Transverse colon (tissue), 4 donors: ENCODE data around the gene BACE1. TPM values are rescaled to one million over a fixed set of nuclear protein-coding genes. Genes with fewer than 3 reads are reported as not detected.

Experiments
- DNase-seq: peaks from one replicate; pipeline ENCODE4 v3.0.0-alpha.2; 2019
- H3K27ac ChIP-seq, 4 donors: fragments of 200-600 bp; sonication (generic); 2 replicates each; pipeline ENCODE4 v1.5.1; 2016 to 2018; ENCODE audit warnings: inconsistent platforms in 4 of 4
- H3K27me3 ChIP-seq: fragments of 200-600 bp; sonication (generic); 2 replicates; pipeline ENCODE4 v1.5.1; 2017; ENCODE audit warnings: inconsistent platforms
- H3K36me3 ChIP-seq, 4 donors: fragments of 200-600 bp; sonication (generic); 2 replicates each; pipeline ENCODE4 v1.5.1; 2017 to 2019; ENCODE audit warnings: inconsistent platforms in 4 of 4
- H3K4me1 ChIP-seq, 4 donors: fragments of 200-600 bp; sonication (generic); 2 replicates each; pipeline ENCODE4 v1.5.1; 2017 to 2020; ENCODE audit warnings: inconsistent platforms in 4 of 4
- H3K4me3 ChIP-seq, 4 donors: fragments of 200-600 bp; sonication (generic); 1 replicate in 1 of 4; 2 replicates in 3 of 4; pipeline versions ENCODE4 v1.5.1 to v1.6.1; 2017 to 2019; ENCODE audit warnings: inconsistent platforms in 4 of 4
- H3K9me3 ChIP-seq, 2 donors: fragments of 200-600 bp; sonication (generic); 2 replicates each; pipeline ENCODE4 v1.5.1; 2017 to 2019; ENCODE audit warnings: inconsistent platforms in 2 of 2
- EP300 ChIP-seq: sonication (generic); formaldehyde crosslinking; IDR thresholded peaks from one replicate; pipeline ENCODE4 v1.6.1; 2017; ENCODE audit warnings: antibody characterized with exemption, low read depth
- POLR2A ChIP-seq: fragments of 450-650 bp; IDR thresholded peaks from one replicate; pipeline ENCODE4 v1.6.1; 2016; ENCODE audit warnings: antibody characterized with exemption, mild to moderate bottlenecking, moderate library complexity
- POLR2AphosphoS5 ChIP-seq, 3 donors: sonication (generic); formaldehyde crosslinking; IDR thresholded peaks; one replicate each; pipeline ENCODE4 v1.6.1; 2016; ENCODE audit warnings: antibody characterized with exemption in 3 of 3
- WGBS, 2 donors: methylation state at CpG; one replicate each; pipeline ENCODE4 v1.1.5; 2018; ENCODE audit warnings: low coverage in 1 of 2; 5-methylcytosine and 5-hydroxymethylcytosine counted together
- in situ Hi-C, 4 donors: fragments of 200-750 bp; cut with MboI; loops; one replicate each; pipeline versions ENCODE4 v1.15.0 to v1.15.1; 2017; ENCODE audit warnings: low sequenced_read_pairs in 3 of 4, low pct_ligation_motif_present in 1 of 4, low pct_unique_long_range_greater_than_20kb in 1 of 4
- intact Hi-C: fragments of 100-400 bp; cut with DNase I; formaldehyde crosslinking; loops from one replicate; pipeline ENCODE4 v1.15.1; 2023; ENCODE audit warnings: low total_unique reads
- total RNA-seq, 4 donors: library from RNA; depleted of rRNA; stranded (reverse); fragments of >200 nt; gene quantifications; one replicate each; pipeline ENCODE4 v1.1.0, GENCODE V29; 2016
- TF ChIP-seq, protein P1 (sequence below), 5 experiments: fragments of 200-600 bp in 3 of 5; fragments of 450-650 bp in 2 of 5; sonication (generic) in 3 of 5; IDR thresholded peaks; 1 replicate in 2 of 5; 2 replicates in 3 of 5; pipeline ENCODE4 v1.5.1; 2016 to 2017; ENCODE audit warnings: antibody characterized with exemption in 5 of 5, inconsistent platforms in 3 of 5, mild to moderate bottlenecking in 2 of 5, moderate library complexity in 1 of 5

The BACE1 gene
- total RNA-seq, 4 donors from 2014 or later = 6.0 to 6.7 (median 6.5) TPM

- no peak overlapping the region for H3K27ac ChIP-seq
- no peaks in the 10 kb centered on the region for H3K9me3 ChIP-seq
- no peaks in the 10 kb centered on the region for H3K36me3 ChIP-seq
- 68 to 80% methylated on average over 4 to 5 of the region's 5 CpGs for WGBS, 2 donors
- no peak for DNase-seq
- H3K4me1 ChIP-seq = peaks cover 0 to 22% (median 16%) of the 10 kb centered on the region in 4 donors
- no peak overlapping the region for H3K4me3 ChIP-seq
- in situ Hi-C loops = no loop called here
- H3K27me3 ChIP-seq = no peaks in the 10 kb centered on the region
- intact Hi-C loops = no loop called here
- no peak for TF ChIP-seq EP300
- TF ChIP-seq POLR2A = no peak
- TF ChIP-seq POLR2AphosphoS5 (IDR thresholded peaks at IDR 0.05) = no peak
- TF ChIP-seq, protein P1, sequence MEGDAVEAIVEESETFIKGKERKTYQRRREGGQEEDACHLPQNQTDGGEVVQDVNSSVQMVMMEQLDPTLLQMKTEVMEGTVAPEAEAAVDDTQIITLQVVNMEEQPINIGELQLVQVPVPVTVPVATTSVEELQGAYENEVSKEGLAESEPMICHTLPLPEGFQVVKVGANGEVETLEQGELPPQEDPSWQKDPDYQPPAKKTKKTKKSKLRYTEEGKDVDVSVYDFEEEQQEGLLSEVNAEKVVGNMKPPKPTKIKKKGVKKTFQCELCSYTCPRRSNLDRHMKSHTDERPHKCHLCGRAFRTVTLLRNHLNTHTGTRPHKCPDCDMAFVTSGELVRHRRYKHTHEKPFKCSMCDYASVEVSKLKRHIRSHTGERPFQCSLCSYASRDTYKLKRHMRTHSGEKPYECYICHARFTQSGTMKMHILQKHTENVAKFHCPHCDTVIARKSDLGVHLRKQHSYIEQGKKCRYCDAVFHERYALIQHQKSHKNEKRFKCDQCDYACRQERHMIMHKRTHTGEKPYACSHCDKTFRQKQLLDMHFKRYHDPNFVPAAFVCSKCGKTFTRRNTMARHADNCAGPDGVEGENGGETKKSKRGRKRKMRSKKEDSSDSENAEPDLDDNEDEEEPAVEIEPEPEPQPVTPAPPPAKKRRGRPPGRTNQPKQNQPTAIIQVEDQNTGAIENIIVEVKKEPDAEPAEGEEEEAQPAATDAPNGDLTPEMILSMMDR (IDR thresholded peaks at IDR 0.05) = no peak
Observed at GRCh38 chr11:117319214-117319840, 3.3 kb upstream of the BACE1 start.

GRCh38 chr11:117318738-117319137 lies 2.7 kb upstream of the BACE1 start:
- in situ Hi-C loops (no loop called here), intact Hi-C loops (no loop called here)
- TF ChIP-seq POLR2AphosphoS5 (IDR thresholded peaks at IDR 0.05) (no peak), POLR2A (no peak), EP300 (no peak)
- TF ChIP-seq, protein P1 (IDR thresholded peaks at IDR 0.05) = no peak
- Histone ChIP-seq H3K4me3 (no peak overlapping the region), H3K27ac (no peak overlapping the region), H3K27me3 (no peaks in the 10 kb centered on the region), H3K9me3 (no peaks in the 10 kb centered on the region), H3K36me3 (no peaks in the 10 kb centered on the region), H3K4me1 (peaks cover 0 to 25% (median 16%) of the 10 kb centered on the region in 4 donors)
- WGBS, 2 donors = 88 to 92% methylated on average over 4 to 7 of the region's 7 CpGs
- no peak for DNase-seq

- WGBS, 2 donors = 13% methylated on average over 19 of the region's 62 CpGs; no CpG with 5 or more reads in 1 of the 2 donors
- Histone ChIP-seq H3K9me3 (no peaks in the 10 kb centered on the region), H3K4me1 (peaks cover 0 to 31% (median 16%) of the 10 kb centered on the region in 4 donors), H3K4me3 (peak overlapping the region; percentile 68 to 85 (median 74)), H3K27ac (peak overlapping the region; percentile 48 to 71 (median 64)), H3K27me3 (no peaks in the 10 kb centered on the region), H3K36me3 (no peaks in the 10 kb centered on the region)
- no peak for DNase-seq
- TF ChIP-seq EP300 (no peak), POLR2AphosphoS5 (IDR thresholded peaks at IDR 0.05) (no peak), POLR2A (no peak)
- TF ChIP-seq, protein P1 (IDR thresholded peaks at IDR 0.05) = no peak
- intact Hi-C loops (no loop called here), in situ Hi-C loops (no loop called here)
Observed at GRCh38 chr11:117315285-117316196, 515 bp downstream of the BACE1 start.

- Histone ChIP-seq H3K36me3 (no peaks in the 10 kb centered on the region), H3K27ac (no peak overlapping the region), H3K27me3 (no peaks in the 10 kb centered on the region), H3K9me3 (no peaks in the 10 kb centered on the region), H3K4me3 (peak overlapping the region in 2 of 4 donors; percentile 76 to 85), H3K4me1 (peaks cover 0 to 31% (median 16%) of the 10 kb centered on the region in 4 donors)
- TF ChIP-seq POLR2A (no peak), POLR2AphosphoS5 (IDR thresholded peaks at IDR 0.05) (no peak), EP300 (no peak)
- TF ChIP-seq, protein P1 (IDR thresholded peaks at IDR 0.05) = no peak
- in situ Hi-C loops = no loop called here
- 15 to 47% methylated on average over 4 to 10 of the region's 10 CpGs for WGBS, 2 donors
- intact Hi-C loops = no loop called here
- DNase-seq = no peak
Observed at GRCh38 chr11:117314840-117315239, 1.2 kb downstream of the BACE1 start.
